Activated naive CD4-positive, alpha-beta T cell treated with anti-CD3 and anti-CD28 coated beads, Interleukin-2, amount 50 U/mL, for 72 hours (primary cell): ENCODE data around the gene PLCB4. TPM values are rescaled to one million over a fixed set of nuclear protein-coding genes. Genes with fewer than 3 reads are reported as not detected.

ENCODE experiments used
- ATAC-seq, 2 donors: fragments of 150-1000 bp; cut with Tn5 transposase; 2 replicates each; pipeline ENCODE4 v1.10.0; 2021; ENCODE audit warnings: mild to moderate bottlenecking in 2 of 2, moderate library complexity in 2 of 2
- DNase-seq, 2 donors: peaks; one replicate each; pipeline ENCODE4 v3.0.0; 2021 to 2022; ENCODE audit warnings: low spot score in 2 of 2
- H3K27ac Mint-ChIP-seq, 2 donors: one replicate each; pipeline ENCODE4 v1.8.0; 2022; ENCODE audit warnings: mild to moderate bottlenecking in 2 of 2, mixed read lengths in 2 of 2
- H3K36me3 Mint-ChIP-seq, 2 donors: one replicate each; pipeline ENCODE4 v1.8.0; 2022; ENCODE audit warnings: mixed read lengths in 2 of 2
- H3K9me3 Mint-ChIP-seq, 2 donors: one replicate each; pipeline ENCODE4 v1.8.0; 2022; ENCODE audit warnings: mixed read lengths in 2 of 2
- total RNA-seq, 2 donors: library from RNA; stranded (reverse); gene quantifications; one replicate each; pipeline ENCODE4 v1.2.3, GENCODE V29; 2022

The PLCB4 gene
- not detected for total RNA-seq

GRCh38 chr20:9068841-9069663 lies at the start of gene PLCB4:
TSS of gene PLCB4 (plus strand) at chr20:9069087. CDS start at chr20:9307815, 238,728 bp downstream.
- DNase-seq = no peak
- peaks cover 6 to 11% of the 10 kb centered on the region in 2 donors for H3K36me3 Mint-ChIP-seq
- H3K9me3 Mint-ChIP-seq = peaks cover 0 to 10% of the 10 kb centered on the region in 2 donors
- no peak for ATAC-seq
- H3K27ac Mint-ChIP-seq = no peak within 1 kb of the TSS

- DNase-seq (no peak), ATAC-seq (no peak)
- Mint-ChIP-seq H3K9me3 (peaks cover 10 to 12% of the 10 kb centered on the region in 2 donors), H3K36me3 (no peaks in the 10 kb centered on the region), H3K27ac (no peak overlapping the region)
Measured at GRCh38 chr20:9019833-9020232, 49.1 kb upstream of the PLCB4 start.

- no peak for ATAC-seq
- DNase-seq = no peak
- H3K27ac Mint-ChIP-seq = no peak overlapping the region
- no peaks in the 10 kb centered on the region for H3K36me3 Mint-ChIP-seq
- peaks cover 10 to 17% of the 10 kb centered on the region in 2 donors for H3K9me3 Mint-ChIP-seq
Measured at GRCh38 chr20:9021216-9021615, 47.7 kb upstream of the PLCB4 start.

- DNase-seq = no peak
- ATAC-seq = no peak
- H3K27ac Mint-ChIP-seq = no peak overlapping the region
- peaks cover 10 to 17% of the 10 kb centered on the region in 2 donors for H3K9me3 Mint-ChIP-seq
- H3K36me3 Mint-ChIP-seq = no peaks in the 10 kb centered on the region
Measured at GRCh38 chr20:9021699-9022098, 47.2 kb upstream of the PLCB4 start.

GRCh38 chr20:9022376-9022775 lies 46.5 kb upstream of the PLCB4 start:
- no peak overlapping the region for H3K27ac Mint-ChIP-seq
- DNase-seq (no peak), ATAC-seq (no peak)
- H3K36me3 Mint-ChIP-seq = no peaks in the 10 kb centered on the region
- H3K9me3 Mint-ChIP-seq = peaks cover 10 to 17% of the 10 kb centered on the region in 2 donors

- Mint-ChIP-seq H3K27ac (no peak overlapping the region), H3K36me3 (no peaks in the 10 kb centered on the region), H3K9me3 (peaks cover 10 to 13% of the 10 kb centered on the region in 2 donors)
- ATAC-seq = no peak
- no peak for DNase-seq
Measured at GRCh38 chr20:9024606-9025005, 44.3 kb upstream of the PLCB4 start.

- peaks cover 10 to 13% of the 10 kb centered on the region in 2 donors for H3K9me3 Mint-ChIP-seq
- H3K36me3 Mint-ChIP-seq = no peaks in the 10 kb centered on the region
- no peak overlapping the region for H3K27ac Mint-ChIP-seq
- no peak for DNase-seq
- no peak for ATAC-seq
Measured at GRCh38 chr20:9025011-9025410, 43.9 kb upstream of the PLCB4 start.

- DNase-seq = no peak
- ATAC-seq = no peak
- Mint-ChIP-seq H3K9me3 (peaks cover 10 to 13% of the 10 kb centered on the region in 2 donors), H3K27ac (no peak overlapping the region), H3K36me3 (no peaks in the 10 kb centered on the region)
Measured at GRCh38 chr20:9025643-9026042, 43.2 kb upstream of the PLCB4 start.

GRCh38 chr20:9027626-9028025 lies 41.3 kb upstream of the PLCB4 start:
- DNase-seq (no peak), ATAC-seq (no peak)
- Mint-ChIP-seq H3K9me3 (peaks cover 9 to 13% of the 10 kb centered on the region in 2 donors), H3K27ac (no peak overlapping the region), H3K36me3 (no peaks in the 10 kb centered on the region)

- H3K27ac Mint-ChIP-seq = no peak overlapping the region
- DNase-seq = no peak
- no peak for ATAC-seq
- peaks cover 5 to 13% of the 10 kb centered on the region in 2 donors for H3K9me3 Mint-ChIP-seq
- peaks cover 0 to 3% of the 10 kb centered on the region in 2 donors for H3K36me3 Mint-ChIP-seq
Measured at GRCh38 chr20:9028419-9028818, 40.5 kb upstream of the PLCB4 start.

- Mint-ChIP-seq H3K9me3 (peaks cover 0 to 5% of the 10 kb centered on the region in 2 donors), H3K27ac (no peak overlapping the region), H3K36me3 (peaks cover 0 to 5% of the 10 kb centered on the region in 2 donors)
- no peak for DNase-seq
- ATAC-seq = no peak
Measured at GRCh38 chr20:9031991-9032390, 36.9 kb upstream of the PLCB4 start.

- DNase-seq (no peak), ATAC-seq (no peak)
- H3K36me3 Mint-ChIP-seq = peaks cover 0 to 5% of the 10 kb centered on the region in 2 donors
- peaks cover 3 to 8% of the 10 kb centered on the region in 2 donors for H3K9me3 Mint-ChIP-seq
- no peak overlapping the region for H3K27ac Mint-ChIP-seq
Measured at GRCh38 chr20:9032758-9033157, 36.1 kb upstream of the PLCB4 start.

- Mint-ChIP-seq H3K27ac (no peak overlapping the region), H3K36me3 (peaks cover 0 to 5% of the 10 kb centered on the region in 2 donors), H3K9me3 (peaks cover 8 to 12% of the 10 kb centered on the region in 2 donors)
- DNase-seq (no peak), ATAC-seq (no peak)
Measured at GRCh38 chr20:9035126-9035525, 33.8 kb upstream of the PLCB4 start.

- DNase-seq (no peak), ATAC-seq (no peak)
- H3K27ac Mint-ChIP-seq = no peak overlapping the region
- peaks cover 0 to 5% of the 10 kb centered on the region in 2 donors for H3K36me3 Mint-ChIP-seq
- H3K9me3 Mint-ChIP-seq = peaks cover 8 to 12% of the 10 kb centered on the region in 2 donors
Measured at GRCh38 chr20:9036593-9036992, 32.3 kb upstream of the PLCB4 start.

- H3K36me3 Mint-ChIP-seq = no peaks in the 10 kb centered on the region
- ATAC-seq (no peak), DNase-seq (no peak)
- no peak overlapping the region for H3K27ac Mint-ChIP-seq
- H3K9me3 Mint-ChIP-seq = peaks cover 7 to 8% of the 10 kb centered on the region in 2 donors
Measured at GRCh38 chr20:9038791-9039535, 29.9 kb upstream of the PLCB4 start.

GRCh38 chr20:9040863-9041524 lies 27.9 kb upstream of the PLCB4 start:
- no peak for ATAC-seq

GRCh38 chr20:9043364-9043763 lies 25.5 kb upstream of the PLCB4 start:
- peaks cover 10 to 11% of the 10 kb centered on the region in 2 donors for H3K9me3 Mint-ChIP-seq
- no peaks in the 10 kb centered on the region for H3K36me3 Mint-ChIP-seq
- no peak overlapping the region for H3K27ac Mint-ChIP-seq
- ATAC-seq = no peak
- no peak for DNase-seq

More at GRCh38 chr20:9040863-9041524, 27.9 kb upstream of the PLCB4 start:
- H3K27ac Mint-ChIP-seq = no peak overlapping the region
- DNase-seq = no peak
- H3K9me3 Mint-ChIP-seq = peaks cover 7 to 8% of the 10 kb centered on the region in 2 donors
- no peaks in the 10 kb centered on the region for H3K36me3 Mint-ChIP-seq
